Adrenal gland (tissue), 5 donors: ENCODE results near the gene CSNK1G1.

Experiments used
- CTCF ChIP-seq, 6 experiments: fragments of 450-650 bp in 4 of 6; fragments of 200-600 bp in 2 of 6; sonication (generic) in 1 of 6; IDR thresholded peaks; 1 replicate in 5 of 6; 2 replicates in 1 of 6; pipeline versions ENCODE4 v1.5.1 to v1.8.0; 2016 to 2021; ENCODE audit warnings: antibody characterized with exemption in 6 of 6, mild to moderate bottlenecking in 2 of 6, moderate library complexity in 1 of 6
- POLR2A ChIP-seq, 2 donors: fragments of 450-650 bp; IDR thresholded peaks; one replicate each; pipeline ENCODE4 v1.6.1; 2017; ENCODE audit warnings: antibody characterized with exemption in 2 of 2, mild to moderate bottlenecking in 2 of 2, moderate library complexity in 1 of 2
- donor health status: DM: no; HTN: no; CAD: no.

- TF ChIP-seq POLR2A (IDR thresholded peaks at IDR 0.05) (no peak), CTCF (IDR thresholded peaks at IDR 0.05) (no peak)
Measured at GRCh38 chr15:64185146-64185911, 170.6 kb downstream of the CSNK1G1 start.
